Keratinocyte (primary cell): ENCODE results near the gene ALDH3A2. TPM values are rescaled to one million over a fixed set of nuclear protein-coding genes. Genes with fewer than 3 reads are reported as not detected.

ENCODE experiments used
- DNase-seq: peaks from one replicate; pipeline ENCODE4 v3.0.0-alpha.2; 2011; ENCODE audit warnings: low read depth, missing footprints, low spot score
- FAIRE-seq: peaks from 2 replicates; lab custom pipeline; 2011; peaks lifted over from hg19 to GRCh38; lab: Jason Lieb, UNC
- H2AFZ ChIP-seq: 2 replicates; pipeline ENCODE4 v1.6.0; 2012; ENCODE audit warnings: low read length, control low read depth, inconsistent platforms; ENCODE audit not compliant: control insufficient read depth
- H3K27ac ChIP-seq: 2 replicates; pipeline ENCODE4 v1.5.1; 2011; ENCODE audit warnings: low read length; ENCODE audit not compliant: control insufficient read depth, insufficient read depth
- H3K27me3 ChIP-seq: 3 replicates; pipeline ENCODE4 v1.6.0; 2011; ENCODE audit warnings: low read length; ENCODE audit not compliant: control insufficient read depth, insufficient read depth; ENCODE audit errors: extremely low read depth
- H3K36me3 ChIP-seq, 2 experiments: 2 replicates in 1 of 2; 3 replicates in 1 of 2; pipeline ENCODE4 v1.5.1; 2011; ENCODE audit warnings: low read length in 2 of 2, mild to moderate bottlenecking in 1 of 2; ENCODE audit not compliant: control insufficient read depth in 2 of 2, insufficient read depth in 2 of 2; ENCODE audit errors: extremely low read depth in 1 of 2
- H3K4me1 ChIP-seq: 3 replicates; pipeline ENCODE4 v1.5.1; 2011; ENCODE audit warnings: low read length; ENCODE audit not compliant: control insufficient read depth, insufficient read depth; ENCODE audit errors: extremely low read depth
- H3K4me2 ChIP-seq: 3 replicates; pipeline ENCODE4 v1.6.0; 2011; ENCODE audit warnings: low read depth, low read length; ENCODE audit not compliant: control insufficient read depth, insufficient read depth; ENCODE audit errors: extremely low read depth
- H3K4me3 ChIP-seq, 3 experiments: fragments of 200-600 bp in 1 of 3; sonication (generic) in 1 of 3; 2 replicates in 2 of 3; 3 replicates in 1 of 3; pipeline ENCODE4 v1.5.1; 2011 to 2016; ENCODE audit warnings: low read length in 3 of 3, mild to moderate bottlenecking in 3 of 3, control low read depth in 2 of 3, inconsistent platforms in 1 of 3, low read depth in 1 of 3, mixed read lengths in 1 of 3, mixed run types in 1 of 3, moderate library complexity in 1 of 3; ENCODE audit not compliant: control insufficient read depth in 2 of 3, insufficient read depth in 2 of 3; ENCODE audit errors: extremely low read depth in 1 of 3
- H3K79me2 ChIP-seq: 2 replicates; pipeline ENCODE4 v1.6.0; 2012; ENCODE audit warnings: low read length; ENCODE audit not compliant: control insufficient read depth, insufficient read depth
- H3K9ac ChIP-seq: 3 replicates; pipeline ENCODE4 v1.6.0; 2011; ENCODE audit warnings: low read length; ENCODE audit not compliant: control insufficient read depth, insufficient read depth; ENCODE audit errors: extremely low read depth
- H3K9me1 ChIP-seq: 3 replicates; pipeline ENCODE4 v1.6.0; 2011; ENCODE audit warnings: low read length; ENCODE audit not compliant: control insufficient read depth, insufficient read depth; ENCODE audit errors: extremely low read depth
- H3K9me3 ChIP-seq: 2 replicates; pipeline ENCODE4 v1.5.1; 2012; ENCODE audit warnings: low read depth, low read length; ENCODE audit not compliant: control insufficient read depth
- H4K20me1 ChIP-seq: 3 replicates; pipeline ENCODE4 v1.6.0; 2011; ENCODE audit warnings: low read length; ENCODE audit not compliant: control insufficient read depth, insufficient read depth; ENCODE audit errors: extremely low read depth
- CTCF ChIP-seq, 3 experiments: IDR thresholded peaks in 1 of 3; conservative IDR thresholded peaks in 1 of 3; optimal IDR thresholded peaks in 1 of 3; 2 replicates in 2 of 3; 3 replicates in 1 of 3; pipeline versions ENCODE3 to v1.5.1; 2011; ENCODE audit warnings: low read length in 3 of 3, mild to moderate bottlenecking in 3 of 3, moderate library complexity in 2 of 3, control low read depth in 1 of 3, inconsistent platforms in 1 of 3; ENCODE audit not compliant: insufficient read depth in 2 of 3; ENCODE audit errors: extremely low read depth in 1 of 3
- EZH2 ChIP-seq: IDR thresholded peaks from one replicate; pipeline ENCODE4 v1.6.1; 2012; ENCODE audit warnings: inconsistent platforms, mild to moderate bottlenecking, low read length, moderate library complexity
- dilution Hi-C: fragments of 300-500 bp; cut with MboI; formaldehyde crosslinking; loops from one replicate; pipeline ENCODE4 v1.7.0; 2020; ENCODE audit warnings: low sequenced_read_pairs; ENCODE audit not compliant: extremely low pct_ligation_motif_present
- polyA plus RNA-seq, 5 experiments: library from polyadenylated mRNA; depleted of rRNA in 3 of 5; stranded (reverse) in 3 of 5; stranded (forward) in 1 of 5; unstranded in 1 of 5; fragments of >200 nt; gene quantifications; 1 replicate in 1 of 5; 2 replicates in 3 of 5; 3 replicates in 1 of 5; pipeline versions ENCODE4 v1.2.1 to v1.2.3, GENCODE V29; 2011 to 2012; ENCODE audit warnings: missing spikeins in 2 of 5, low read depth in 1 of 5, low replicate concordance in 1 of 5

The ALDH3A2 gene
- polyA plus RNA-seq, 1 donor (not counting 4 experiments of a cell fraction or from before 2014, with no cell fraction given) = 77.6 TPM

DNA sequence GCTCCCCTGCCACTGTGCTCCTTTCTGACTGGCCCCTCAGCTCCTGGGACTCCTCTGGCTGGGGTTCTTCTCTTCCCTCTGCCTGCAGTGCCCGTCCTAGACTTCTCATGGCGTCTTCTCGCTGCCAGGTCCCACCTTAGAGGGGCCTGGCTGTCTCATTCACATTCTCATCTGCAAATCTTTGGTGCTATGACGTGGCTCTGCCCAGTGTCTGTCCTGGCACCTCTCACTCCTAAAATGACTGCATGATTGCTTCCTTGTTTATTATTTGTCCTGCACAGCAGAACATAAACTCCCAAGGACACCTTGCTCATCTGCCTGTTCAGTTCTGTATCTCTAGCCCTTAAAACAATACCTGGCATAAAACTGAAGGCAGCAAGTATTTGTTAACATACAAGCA, 18.5 kb upstream of the ALDH3A2 start:
- no peak overlapping the region for H2AFZ ChIP-seq
- no peak overlapping the region for H3K4me2 ChIP-seq
- no peaks in the 10 kb centered on the region for H3K4me1 ChIP-seq
- no peak overlapping the region for H3K27ac ChIP-seq
- H3K9ac ChIP-seq = no peak overlapping the region
- H3K4me3 ChIP-seq = no peak overlapping the region
- DNase-seq (no peak), FAIRE-seq (no peak)
- H3K9me3 ChIP-seq = no peaks in the 10 kb centered on the region
- peaks cover 3% of the 10 kb centered on the region for H3K27me3 ChIP-seq
- no peaks in the 10 kb centered on the region for H3K36me3 ChIP-seq
- no peaks in the 10 kb centered on the region for H3K79me2 ChIP-seq
- dilution Hi-C loops = no loop called here
- no peaks in the 10 kb centered on the region for H4K20me1 ChIP-seq
- H3K9me1 ChIP-seq = no peaks in the 10 kb centered on the region
- TF ChIP-seq EZH2 (no peak), CTCF (optimal IDR thresholded peaks at IDR 0.05 in 1 of 3, IDR thresholded peaks at IDR 0.05 in 1 of 3, conservative IDR thresholded peaks at IDR 0.05 in 1 of 3; ENCODE audit: extremely low read depth in 1 of 3, insufficient read depth in 2 of 3, low read length in 3 of 3) (no peak)

DNA sequence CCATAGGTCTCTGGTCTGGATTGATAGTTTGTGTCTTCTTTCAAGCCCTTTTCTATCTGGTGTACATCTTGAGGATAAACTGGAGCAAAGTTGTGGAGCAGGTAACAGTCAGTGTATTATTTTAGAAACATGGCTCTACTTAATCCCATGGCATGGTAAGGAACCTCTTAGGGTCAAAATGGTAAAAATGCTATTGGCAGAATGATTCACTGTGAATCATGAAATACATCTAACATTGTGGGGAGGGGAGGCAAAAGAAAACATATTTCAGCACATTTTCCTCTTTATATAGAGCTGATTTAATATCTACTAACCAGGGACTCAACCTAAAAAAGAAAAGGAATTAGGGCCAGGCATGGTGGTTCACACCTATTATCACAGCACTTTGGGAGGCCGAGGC, 17.9 kb upstream of the ALDH3A2 start:
- Histone ChIP-seq H3K4me2 (no peak overlapping the region), H3K9me1 (no peaks in the 10 kb centered on the region), H3K9me3 (no peaks in the 10 kb centered on the region), H2AFZ (no peak overlapping the region), H3K4me1 (no peaks in the 10 kb centered on the region), H3K27me3 (peaks cover 3% of the 10 kb centered on the region), H3K27ac (no peak overlapping the region), H4K20me1 (no peaks in the 10 kb centered on the region), H3K79me2 (no peaks in the 10 kb centered on the region), H3K4me3 (no peak overlapping the region), H3K9ac (no peak overlapping the region), H3K36me3 (no peaks in the 10 kb centered on the region)
- TF ChIP-seq EZH2 (no peak), CTCF (optimal IDR thresholded peaks at IDR 0.05 in 1 of 3, IDR thresholded peaks at IDR 0.05 in 1 of 3, conservative IDR thresholded peaks at IDR 0.05 in 1 of 3; ENCODE audit: extremely low read depth in 1 of 3, insufficient read depth in 2 of 3, low read length in 3 of 3) (no peak)
- FAIRE-seq (no peak), DNase-seq (no peak)
- dilution Hi-C loops = no loop called here
